ENCODE measurements around the gene POU2AF1. TPM values are rescaled to one million over a fixed set of nuclear protein-coding genes. Genes with fewer than 3 reads are reported as not detected.

Gene POU2AF1
- total RNA-seq, 2 experiments from 2014 or later, result 0.48 to 0.62 TPM

DNA sequence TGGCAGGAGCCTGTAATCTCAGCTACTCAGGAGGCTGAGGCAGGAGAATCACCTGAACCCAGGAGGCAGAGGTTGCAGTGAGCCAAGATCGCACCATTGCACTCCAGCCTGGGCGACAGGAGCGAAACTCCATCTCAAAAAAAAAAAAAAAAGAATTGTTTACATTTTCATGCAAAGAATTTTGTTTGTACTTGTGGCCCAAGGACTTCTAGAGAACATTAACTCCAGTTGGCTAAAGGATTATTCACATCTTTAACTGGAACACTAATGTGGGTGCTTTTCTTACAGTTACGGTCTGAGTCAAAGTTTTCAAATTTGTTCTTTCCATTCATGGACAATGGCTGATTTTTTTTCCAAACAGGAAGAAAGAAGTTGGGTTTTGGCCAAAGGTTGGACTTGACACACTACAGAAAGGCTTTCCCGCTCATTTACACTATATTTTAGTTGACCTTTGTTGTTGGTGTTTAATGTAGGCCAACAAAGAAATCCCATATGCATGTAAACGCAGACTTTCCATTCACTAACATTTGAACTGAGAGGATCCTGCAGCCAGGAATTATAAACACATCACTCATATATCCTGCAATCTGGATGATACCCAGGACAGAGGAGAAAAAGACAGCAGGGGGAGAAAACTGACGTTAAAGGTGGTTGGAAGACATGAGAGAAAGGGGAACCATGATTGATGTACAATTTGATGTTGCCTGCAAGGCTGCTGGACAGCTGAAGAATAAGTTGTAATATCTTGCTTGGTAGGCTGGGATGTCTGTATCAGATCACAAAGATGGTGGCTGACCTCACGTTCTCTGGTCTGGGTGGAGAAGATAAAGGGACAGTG lies 13.1 kb downstream of the POU2AF1 start:
- no peaks in the 10 kb centered on the region for H3K36me3 Mint-ChIP-seq (ENCODE audit: low read depth)
- CTCF ChIA-PET, result no interaction called here
- DNase-seq, result no peak
- intact Hi-C loops (cut with micrococcal nuclease), result no loop called here
- H3K4me3 Mint-ChIP-seq, result no peak overlapping the region
- H3K27me3 Mint-ChIP-seq (ENCODE audit: low read depth), result no peaks in the 10 kb centered on the region
- H3K9me3 Mint-ChIP-seq, result no peaks in the 10 kb centered on the region
- H3K27ac Mint-ChIP-seq, result no peak overlapping the region
- H3K4me1 Mint-ChIP-seq (ENCODE audit: low read depth), result peaks cover 2% of the 10 kb centered on the region

DNA sequence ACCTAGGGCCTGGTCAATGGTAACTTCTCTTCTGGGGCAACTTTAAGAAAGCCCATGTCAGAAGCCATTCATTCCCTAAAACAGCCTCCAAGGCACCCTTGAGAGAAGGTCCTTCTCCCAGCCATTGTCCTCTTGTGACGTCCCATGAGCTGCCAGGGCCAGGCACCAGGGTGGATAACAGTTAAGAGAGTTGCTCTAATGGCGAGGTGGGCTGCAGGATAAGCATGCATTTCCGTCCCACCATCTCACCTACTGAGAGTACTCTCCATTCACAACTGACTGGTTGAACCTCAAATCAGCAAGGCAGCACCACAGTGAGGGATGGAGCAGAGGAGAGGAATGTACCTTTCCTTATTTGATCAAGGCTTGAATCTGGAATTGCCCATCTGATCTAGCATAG lies 14.6 kb downstream of the POU2AF1 start:
- Mint-ChIP-seq H3K36me3 (ENCODE audit: low read depth) (no peaks in the 10 kb centered on the region), H3K27ac (no peak overlapping the region), H3K9me3 (no peaks in the 10 kb centered on the region), H3K4me1 (ENCODE audit: low read depth) (no peaks in the 10 kb centered on the region), H3K27me3 (ENCODE audit: low read depth) (no peaks in the 10 kb centered on the region), H3K4me3 (no peak overlapping the region)
- no peak for DNase-seq
- intact Hi-C loops (cut with micrococcal nuclease), result no loop called here
- CTCF ChIA-PET, result interaction anchor here (0.6 to 1.1 kb wide), 2 partner anchors 53 to 101 kb away, joined by 3 to 4 read pairs; no protein-coding TSS in a partner anchor

DNA sequence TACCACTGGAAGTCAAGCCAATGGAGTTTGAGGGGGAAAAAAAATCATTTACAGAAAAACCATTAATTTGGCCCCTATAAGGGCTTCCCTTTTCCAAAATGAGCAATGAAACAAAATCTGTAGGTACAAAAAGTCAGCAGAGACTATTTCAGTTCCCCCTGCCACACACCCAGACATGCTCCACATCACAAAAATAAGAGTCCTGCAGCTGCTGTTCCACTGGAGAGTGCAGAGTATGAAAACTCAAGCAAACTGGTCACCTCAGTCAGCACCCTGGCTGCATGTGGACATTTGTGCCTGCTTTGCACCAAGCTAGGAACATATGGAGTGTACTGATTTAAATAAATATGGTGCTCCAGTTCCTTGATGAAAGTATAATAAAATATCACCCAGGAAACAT lies 15.1 kb downstream of the POU2AF1 start:
- no peaks in the 10 kb centered on the region for H3K27me3 Mint-ChIP-seq (ENCODE audit: low read depth)
- no peaks in the 10 kb centered on the region for H3K4me1 Mint-ChIP-seq (ENCODE audit: low read depth)
- CTCF ChIA-PET, result interaction anchor here (0.6 to 1.7 kb wide), 5 partner anchors 49 to 101 kb away, joined by 3 to 5 read pairs (median 4); no protein-coding TSS in a partner anchor
- no peaks in the 10 kb centered on the region for H3K9me3 Mint-ChIP-seq
- no peak for DNase-seq
- no peak overlapping the region for H3K27ac Mint-ChIP-seq
- no peaks in the 10 kb centered on the region for H3K36me3 Mint-ChIP-seq (ENCODE audit: low read depth)
- intact Hi-C loops (cut with micrococcal nuclease), result no loop called here
- H3K4me3 Mint-ChIP-seq, result no peak overlapping the region

DNA sequence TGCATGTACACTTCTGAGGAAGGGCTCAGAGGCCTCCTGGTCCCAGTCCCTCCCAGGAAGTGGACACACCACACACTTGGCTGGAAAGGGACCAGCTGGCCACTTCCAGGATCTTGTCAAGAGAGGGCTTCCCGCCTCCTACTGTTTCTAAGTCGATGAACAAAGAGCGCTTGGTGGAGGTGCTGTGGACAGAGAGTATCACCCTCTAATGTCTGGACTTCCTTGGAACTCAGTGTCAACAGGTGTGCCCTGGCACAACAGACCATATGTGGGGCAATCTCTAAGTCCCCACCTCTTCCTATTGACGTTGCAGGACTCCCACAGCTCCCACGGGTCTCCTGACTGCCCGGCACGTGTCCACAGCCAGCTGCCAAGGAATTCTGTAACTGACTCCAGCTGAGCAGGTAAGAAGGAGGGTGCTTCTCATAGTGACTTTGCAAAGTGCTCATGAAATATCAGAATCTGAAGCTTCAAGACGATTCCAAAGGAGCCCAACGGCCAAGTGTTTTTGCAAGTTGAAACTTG lies 16.1 kb downstream of the POU2AF1 start:
- H3K9me3 Mint-ChIP-seq, result no peaks in the 10 kb centered on the region
- H3K4me1 Mint-ChIP-seq (ENCODE audit: low read depth), result no peaks in the 10 kb centered on the region
- H3K36me3 Mint-ChIP-seq (ENCODE audit: low read depth), result no peaks in the 10 kb centered on the region
- H3K27ac Mint-ChIP-seq, result no peak overlapping the region
- intact Hi-C loops (cut with micrococcal nuclease), result no loop called here
- CTCF ChIA-PET, result interaction anchor here (1.6 to 1.7 kb wide), 2 partner anchors 50 to 65 kb away, joined by 3 to 5 read pairs; no protein-coding TSS in a partner anchor
- no peak for DNase-seq
- no peak overlapping the region for H3K4me3 Mint-ChIP-seq
- H3K27me3 Mint-ChIP-seq (ENCODE audit: low read depth), result no peaks in the 10 kb centered on the region

DNA sequence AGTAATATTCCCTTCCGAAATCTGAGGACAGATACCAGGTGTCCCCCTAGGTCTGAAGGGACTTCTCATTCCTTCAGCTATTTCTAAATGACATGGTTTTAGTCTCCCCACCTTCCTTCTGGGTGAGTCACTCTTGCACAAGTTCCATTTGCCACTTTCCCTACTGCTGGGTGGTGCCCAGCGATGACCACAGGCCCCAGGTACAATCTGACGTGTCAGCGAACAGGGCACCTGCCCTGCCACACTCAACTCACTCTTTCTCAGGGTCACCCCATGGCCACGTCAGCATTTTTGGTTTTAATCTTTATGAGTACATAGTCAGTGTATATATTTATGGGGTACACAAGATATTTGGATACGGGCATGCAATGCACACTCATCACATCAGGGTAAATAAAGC lies 17.2 kb downstream of the POU2AF1 start:
- H3K36me3 Mint-ChIP-seq (ENCODE audit: low read depth), result no peaks in the 10 kb centered on the region
- H3K27ac Mint-ChIP-seq, result no peak overlapping the region
- no peaks in the 10 kb centered on the region for H3K9me3 Mint-ChIP-seq
- H3K4me3 Mint-ChIP-seq, result no peak overlapping the region
- intact Hi-C loops (cut with micrococcal nuclease), result no loop called here
- no peaks in the 10 kb centered on the region for H3K4me1 Mint-ChIP-seq (ENCODE audit: low read depth)
- no peaks in the 10 kb centered on the region for H3K27me3 Mint-ChIP-seq (ENCODE audit: low read depth)
- CTCF ChIA-PET, result interaction anchor here (1.0 kb wide), 1 partner anchor 67 kb away, joined by 3 read pairs; no protein-coding TSS in a partner anchor
- DNase-seq, result no peak

DNA sequence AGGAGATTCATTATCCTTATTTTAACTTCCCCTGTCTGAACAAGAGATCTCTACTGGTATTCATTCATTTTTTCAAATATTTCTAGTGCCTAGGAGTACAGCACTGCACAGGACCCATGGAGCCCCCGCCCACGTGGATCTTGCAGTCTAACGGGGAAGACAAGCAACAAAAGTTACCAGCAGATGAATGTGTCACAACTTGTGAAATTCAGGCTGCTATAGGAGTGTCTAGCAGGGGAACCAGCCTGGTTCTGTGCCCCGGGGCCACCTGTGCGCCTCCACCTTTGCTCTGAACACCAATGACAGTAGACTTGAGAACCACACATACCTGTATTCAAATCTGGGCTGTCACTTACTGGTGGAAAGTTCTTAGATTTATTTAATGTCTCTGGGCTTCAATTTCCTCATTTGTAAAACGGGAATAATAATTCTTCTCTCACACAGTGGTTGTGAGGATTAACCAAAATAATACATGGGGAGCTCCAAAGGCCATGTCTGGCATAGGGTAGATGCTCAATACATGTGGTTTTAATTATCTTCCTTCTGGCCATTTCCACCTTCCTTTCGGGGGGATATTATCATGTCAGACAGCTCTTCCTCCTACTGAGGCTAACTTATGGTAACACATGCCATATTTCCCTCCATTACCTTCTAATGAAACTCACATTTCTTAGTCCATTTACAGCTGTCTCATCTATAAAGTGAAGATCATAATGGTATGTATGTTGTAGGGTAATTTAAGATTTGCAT lies 17.8 kb downstream of the POU2AF1 start:
- CTCF ChIA-PET, result interaction anchor here (1.0 kb wide), 1 partner anchor 67 kb away, joined by 3 read pairs; no protein-coding TSS in a partner anchor

DNA sequence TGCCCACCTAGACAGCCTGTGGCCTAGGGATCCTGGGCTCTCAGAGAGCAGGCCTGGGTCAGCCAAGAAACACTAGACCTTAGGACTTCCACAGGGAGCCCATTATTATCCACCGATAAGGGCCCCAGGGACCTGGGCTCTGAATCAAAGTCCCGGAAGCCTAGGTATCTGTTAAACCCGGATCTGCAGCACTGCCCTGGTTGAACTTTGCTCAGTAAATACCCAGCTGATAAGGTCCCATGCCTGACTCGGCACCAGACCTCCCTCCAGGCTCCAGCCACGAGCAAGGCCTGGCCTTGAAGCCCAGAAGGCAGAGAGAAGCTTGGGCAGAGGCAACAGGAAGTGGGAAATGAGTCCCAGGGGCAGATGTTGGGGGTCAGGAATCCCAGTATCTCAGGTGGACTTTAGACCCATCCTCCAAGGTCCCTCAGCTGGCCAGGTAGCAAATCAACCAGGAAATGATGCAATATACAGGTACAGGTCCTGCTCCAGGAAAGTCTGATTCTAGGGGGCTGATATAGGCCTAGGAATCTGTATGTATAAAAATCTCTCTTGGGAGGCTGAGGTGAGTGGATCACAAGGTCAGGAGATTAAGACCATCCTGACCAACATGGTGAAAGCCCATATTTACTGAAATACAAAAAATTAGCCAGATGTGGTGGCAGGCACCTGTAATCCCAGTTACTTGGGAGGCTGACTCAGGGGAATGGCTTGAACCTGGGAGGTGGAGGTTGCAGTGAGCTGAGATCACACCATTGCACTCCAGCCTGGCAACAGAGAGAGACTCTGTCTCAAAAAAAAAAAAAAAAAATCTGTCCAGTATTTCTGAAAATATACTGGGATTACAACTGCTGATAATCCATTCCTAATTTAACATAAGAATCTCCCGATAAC lies 18.7 kb downstream of the POU2AF1 start:
- CTCF ChIA-PET, result interaction anchor here (1.7 to 1.8 kb wide), 2 partner anchors 62 to 69 kb away, joined by 4 to 11 read pairs; no protein-coding TSS in a partner anchor
- H3K4me1 Mint-ChIP-seq (ENCODE audit: low read depth), result no peaks in the 10 kb centered on the region
- H3K9me3 Mint-ChIP-seq, result no peaks in the 10 kb centered on the region
- no peak overlapping the region for H3K27ac Mint-ChIP-seq
- H3K27me3 Mint-ChIP-seq (ENCODE audit: low read depth), result no peaks in the 10 kb centered on the region
- DNase-seq, result no peak
- H3K4me3 Mint-ChIP-seq, result no peak overlapping the region
- intact Hi-C loops (cut with micrococcal nuclease), result no loop called here
- no peaks in the 10 kb centered on the region for H3K36me3 Mint-ChIP-seq (ENCODE audit: low read depth)

More for the DNA sequence above, 17.8 kb downstream of the POU2AF1 start:
- H3K4me3 Mint-ChIP-seq, result no peak overlapping the region
- no peaks in the 10 kb centered on the region for H3K4me1 Mint-ChIP-seq (ENCODE audit: low read depth)
- intact Hi-C loops (cut with micrococcal nuclease), result no loop called here
- no peak overlapping the region for H3K27ac Mint-ChIP-seq
- no peaks in the 10 kb centered on the region for H3K27me3 Mint-ChIP-seq (ENCODE audit: low read depth)
- DNase-seq, result no peak
- H3K36me3 Mint-ChIP-seq (ENCODE audit: low read depth), result no peaks in the 10 kb centered on the region
- H3K9me3 Mint-ChIP-seq, result no peaks in the 10 kb centered on the region

DNA sequence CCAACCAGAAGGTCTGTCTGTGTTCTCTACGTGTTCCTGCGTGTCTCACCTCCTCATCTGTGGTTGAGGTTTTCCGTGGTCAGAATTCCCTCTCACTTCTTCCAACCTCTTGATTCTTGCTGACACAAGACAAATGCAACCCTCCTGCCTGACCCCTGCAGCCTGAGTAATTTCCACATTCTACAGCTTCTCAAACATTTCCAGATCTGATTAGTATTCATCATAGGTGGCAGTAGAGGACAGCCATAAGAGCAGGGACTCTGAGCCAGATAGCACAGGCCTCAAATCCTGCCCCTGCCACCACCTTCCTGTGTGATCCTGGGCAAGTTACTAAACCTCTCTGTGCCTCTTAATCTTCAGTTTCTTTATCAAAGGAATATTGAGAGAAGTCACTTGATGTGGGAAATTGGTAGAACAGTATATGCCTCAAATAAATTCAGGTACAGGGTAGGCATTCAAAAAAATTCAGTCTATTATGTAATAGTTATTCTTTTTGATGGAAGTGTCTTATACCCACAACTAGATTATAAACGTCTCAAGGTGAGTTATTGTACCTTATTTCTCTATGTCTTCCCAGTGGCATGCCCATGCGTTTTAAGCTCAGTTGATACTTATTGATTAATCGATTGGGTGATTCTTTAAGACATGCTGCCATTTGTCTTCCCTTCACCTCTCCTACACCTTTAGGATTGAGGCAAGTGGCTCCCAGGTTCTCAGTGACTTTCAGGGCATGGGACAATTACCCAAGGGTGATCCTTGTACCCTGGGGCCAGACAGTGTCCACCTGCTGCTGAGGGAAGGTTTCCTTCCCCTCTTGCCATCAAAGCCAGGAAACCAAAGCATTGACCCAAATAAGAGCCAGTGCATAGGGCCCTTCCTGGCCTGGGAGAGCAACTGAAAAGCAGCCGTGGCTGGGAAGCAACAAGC lies 19.6 kb downstream of the POU2AF1 start:
- no peak for DNase-seq
- H3K27ac Mint-ChIP-seq, result no peak overlapping the region

DNA sequence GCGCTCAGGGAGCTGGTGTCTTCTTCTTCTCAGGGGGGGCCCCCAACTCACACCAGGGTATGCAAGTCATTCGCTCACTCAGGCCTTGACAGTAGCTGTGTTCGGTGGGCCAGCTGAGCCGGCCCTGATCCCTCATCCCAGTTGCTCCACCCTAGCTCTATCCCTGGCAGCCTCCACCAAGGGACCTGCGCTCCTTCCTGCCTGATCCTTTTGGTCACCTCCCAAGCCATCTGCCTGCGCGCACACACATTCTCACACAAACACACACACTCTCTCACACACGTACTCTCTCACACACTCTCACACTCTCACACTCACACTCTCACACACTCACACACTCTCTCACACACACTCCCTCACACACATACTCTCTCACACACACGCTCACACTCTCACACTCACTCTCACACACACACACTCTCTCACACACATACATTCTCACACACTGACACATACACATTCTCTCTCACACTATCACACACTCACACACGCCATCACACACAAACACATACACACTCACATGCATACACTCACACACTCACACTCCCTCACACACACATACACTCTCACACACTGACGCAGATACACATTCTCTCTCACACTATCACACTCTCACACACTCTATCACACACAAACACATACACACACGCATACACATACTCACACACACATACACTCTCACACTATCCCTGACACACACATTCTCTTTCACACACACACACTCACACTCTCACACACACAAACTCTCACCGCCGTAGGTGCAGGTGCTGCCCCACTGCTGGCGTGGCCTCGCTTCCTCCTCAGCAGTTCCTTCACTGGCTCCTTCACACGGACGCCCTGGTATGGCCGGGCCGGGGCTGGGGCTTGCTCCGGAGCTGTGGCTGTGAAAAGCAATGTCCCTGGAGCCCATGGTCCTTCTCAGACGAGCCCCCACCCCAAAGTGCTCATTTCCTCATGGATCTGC lies 20.8 kb downstream of the POU2AF1 start:
- Mint-ChIP-seq H3K36me3 (ENCODE audit: low read depth) (no peaks in the 10 kb centered on the region), H3K4me1 (ENCODE audit: low read depth) (no peaks in the 10 kb centered on the region), H3K27me3 (ENCODE audit: low read depth) (no peaks in the 10 kb centered on the region), H3K9me3 (no peaks in the 10 kb centered on the region), H3K4me3 (no peak overlapping the region), H3K27ac (no peak overlapping the region)
- CTCF ChIA-PET, result interaction anchor here (0.6 to 1.8 kb wide), 6 partner anchors 59 to 424 kb away, joined by 3 to 11 read pairs (median 3); no protein-coding TSS in a partner anchor
- intact Hi-C loops (cut with micrococcal nuclease), result loop anchor here (1.0 to 5.0 kb wide), 2 partner anchors 65 to 76 kb away; no protein-coding TSS in a partner anchor
- no peak for DNase-seq

More for the DNA sequence above, 19.6 kb downstream of the POU2AF1 start:
- Mint-ChIP-seq H3K4me3 (no peak overlapping the region), H3K36me3 (ENCODE audit: low read depth) (no peaks in the 10 kb centered on the region), H3K27me3 (ENCODE audit: low read depth) (no peaks in the 10 kb centered on the region), H3K4me1 (ENCODE audit: low read depth) (no peaks in the 10 kb centered on the region), H3K9me3 (no peaks in the 10 kb centered on the region)
- intact Hi-C loops (cut with micrococcal nuclease), result loop anchor here (1.0 to 5.0 kb wide), 2 partner anchors 64 to 77 kb away; no protein-coding TSS in a partner anchor
- CTCF ChIA-PET, result interaction anchor here (0.6 to 1.8 kb wide), 6 partner anchors 58 to 426 kb away, joined by 3 to 11 read pairs (median 3); no protein-coding TSS in a partner anchor
